A375 (cell line): Measurements from ENCODE around the gene REEP5. TPM values are rescaled to one million over a fixed set of nuclear protein-coding genes. Genes with fewer than 3 reads are reported as not detected.

Experiments used
- total RNA-seq: library from RNA; depleted of rRNA; stranded (reverse); fragments of >200 nt; shearing (Covaris generic); gene quantifications from 2 replicates; pipeline ENCODE4 v1.2.3, GENCODE V29; 2014; rRNA removed

REEP5 gene
- total RNA-seq: 35.6 and 42.6 TPM in 2 replicates

DNA sequence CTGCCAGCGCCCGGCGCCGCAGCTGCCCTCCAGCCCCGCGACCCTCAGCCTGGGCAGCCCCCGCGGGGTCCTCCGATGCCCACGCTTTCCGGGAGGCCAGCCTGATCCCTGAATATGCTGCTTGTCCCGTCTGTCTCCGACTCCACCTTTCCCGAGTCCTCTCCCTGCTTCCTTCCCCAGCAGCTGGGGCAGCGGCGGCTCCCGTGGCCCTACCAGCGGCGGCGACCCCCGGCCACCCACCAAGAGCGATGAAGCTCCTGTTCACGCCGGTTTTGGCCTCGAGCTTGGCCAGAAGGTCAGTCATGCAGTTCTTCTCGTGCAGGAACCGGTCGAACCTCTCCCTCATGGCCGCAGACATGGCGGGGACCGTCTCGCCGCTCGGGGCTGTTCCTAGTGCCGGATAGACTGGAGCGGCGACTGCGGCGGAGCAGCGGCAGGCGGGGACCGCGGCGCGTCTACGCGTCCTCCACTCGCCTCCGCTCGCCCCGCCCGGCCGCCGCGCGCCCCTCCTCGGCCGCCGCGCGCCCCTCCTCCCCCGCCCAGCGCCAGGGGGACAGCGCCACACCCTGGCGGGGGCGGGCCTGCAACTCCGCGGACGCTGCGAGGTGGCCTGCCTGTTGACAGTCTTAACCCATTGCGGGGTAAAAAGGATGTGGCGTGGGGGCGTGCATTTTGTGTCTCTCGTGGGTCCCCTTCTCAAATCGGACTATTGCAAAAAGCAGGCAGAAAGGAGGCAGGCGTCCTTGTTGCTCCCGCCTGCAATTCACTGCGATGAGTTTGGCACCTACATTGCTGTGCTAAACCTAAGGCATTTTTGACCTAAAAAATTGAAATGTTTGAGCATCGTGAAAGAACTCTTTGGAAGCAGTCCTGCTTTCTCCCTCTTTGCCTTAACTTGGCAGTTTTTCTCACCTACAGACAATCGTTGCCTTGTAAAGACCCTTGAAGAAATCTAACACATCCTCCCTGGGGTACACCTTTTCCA, at the start of gene REEP5:
Gene REEP5, minus strand, starts transcription at position 395 of the 985 bp plus-strand sequence. Its CDS starts 37 bp downstream, at position 358.

DNA sequence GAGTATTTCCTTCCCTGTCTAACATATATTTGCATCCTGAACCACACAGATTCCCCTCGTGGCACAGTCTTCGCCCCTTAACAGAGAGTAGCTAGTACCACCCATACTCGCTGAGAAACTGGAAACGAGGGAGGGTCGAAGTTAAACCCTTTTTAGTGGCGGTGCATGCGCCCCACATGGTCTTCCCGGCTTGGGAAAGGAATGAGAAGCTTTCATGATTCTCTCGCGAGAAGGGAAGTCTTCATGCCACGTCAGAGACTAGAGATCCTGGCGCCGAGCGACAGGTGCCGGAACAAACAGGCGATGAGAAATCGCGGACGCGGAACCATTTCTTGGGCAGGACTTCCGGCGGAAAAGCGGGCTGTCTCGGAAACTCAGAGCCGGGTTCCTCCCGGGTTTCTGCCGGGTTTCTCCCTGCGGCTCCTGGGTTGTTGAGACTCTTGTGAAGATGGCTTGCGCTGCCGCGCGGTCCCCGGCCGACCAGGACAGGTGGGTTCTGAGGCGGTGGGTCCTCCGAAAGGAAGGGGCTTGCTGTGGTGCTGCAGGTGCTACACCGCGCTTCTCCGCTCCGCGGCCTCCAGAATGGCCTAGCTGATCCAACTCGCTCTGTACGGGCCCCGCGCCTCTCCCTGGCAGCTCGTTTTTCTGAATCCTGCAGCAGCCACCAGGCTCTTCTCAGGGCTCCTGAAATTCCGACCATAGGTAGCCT, 60.9 kb downstream of the REEP5 start, which contains the start of gene SRP19:
Gene SRP19, plus strand, starts transcription at position 359 of the 709 bp plus-strand sequence. Its CDS starts 90 bp downstream, at position 449.

Other genes with a start within 250 kb of the REEP5 start
- gene APC, start 184.3 kb downstream of the REEP5 start, total RNA-seq: 26.7 and 26.9 TPM in 2 replicates
- gene SRP19, start 60.9 kb downstream of the REEP5 start, total RNA-seq: 82.0 and 108 TPM in 2 replicates
- gene DCP2, start 54.6 kb upstream of the REEP5 start, total RNA-seq: 36.6 TPM in 2 replicates